Muscle of back (tissue), 11 donors: ENCODE measurements around the gene RARG. TPM values are rescaled to one million over a fixed set of nuclear protein-coding genes. Genes with fewer than 3 reads are reported as not detected.
"Not testable (repeated sequence)": the region's sequence is repeated elsewhere in the genome, so short reads cannot be mapped to it uniquely, and the experiment has no call there.

Experiments
- DNase-seq, 3 donors: peaks; one replicate each; pipeline versions ENCODE4 v3.0.0 to v3.0.0-alpha.2; 2013
- polyA plus RNA-seq, 10 donors: library from polyadenylated mRNA; unstranded; fragments of 120-200 nt; gene quantifications; one replicate each; pipeline ENCODE4 v1.2.1, GENCODE V29; 2013; ENCODE audit not compliant: insufficient read length in 10 of 10

Gene RARG
- polyA plus RNA-seq, 10 donors: 17.8 to 45.7 (median 26.1) TPM

DNA sequence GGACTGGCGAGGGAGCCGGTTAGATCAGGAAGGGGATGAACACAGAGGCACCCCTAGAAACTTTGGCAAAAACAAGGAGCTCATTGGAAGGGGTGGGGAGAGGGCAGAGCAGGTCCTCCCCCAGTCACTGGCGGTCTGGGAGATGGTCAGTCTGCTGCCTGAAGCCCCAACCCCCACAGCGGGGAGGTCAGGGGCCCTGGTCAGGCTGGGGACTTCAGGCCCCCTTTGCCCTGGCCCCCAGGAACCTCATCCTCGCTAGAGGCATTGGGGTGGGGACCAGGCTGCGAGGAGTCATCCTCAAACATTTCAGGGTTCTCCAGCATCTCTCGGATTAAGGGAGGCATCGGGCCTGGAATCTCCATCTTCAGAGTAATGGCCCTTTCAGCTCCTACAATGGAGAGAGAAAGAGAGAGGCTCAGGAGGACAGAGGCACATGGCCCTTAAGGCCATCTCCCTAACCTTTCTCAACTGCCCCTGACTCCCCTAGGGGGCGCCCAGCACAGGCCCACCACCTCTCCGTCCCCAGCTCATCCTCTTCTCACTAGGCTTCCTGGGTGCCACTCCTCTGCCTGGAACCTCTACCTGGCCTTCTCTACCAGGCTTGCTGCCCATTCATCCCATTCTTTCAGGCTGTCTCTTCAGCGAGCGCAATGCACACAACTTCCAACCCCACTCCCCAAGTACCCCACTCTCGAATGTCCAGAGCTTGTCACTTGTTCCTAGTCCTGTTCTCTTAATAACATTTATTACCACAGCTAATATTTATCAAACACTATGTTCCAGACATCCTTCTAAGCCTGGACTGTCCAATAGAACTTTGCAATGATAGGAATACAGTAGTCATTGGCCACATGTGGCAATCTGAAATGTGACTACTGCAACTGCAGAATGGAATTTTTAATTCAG lies 20.3 kb downstream of the RARG start:
- DNase-seq: no peak

DNA sequence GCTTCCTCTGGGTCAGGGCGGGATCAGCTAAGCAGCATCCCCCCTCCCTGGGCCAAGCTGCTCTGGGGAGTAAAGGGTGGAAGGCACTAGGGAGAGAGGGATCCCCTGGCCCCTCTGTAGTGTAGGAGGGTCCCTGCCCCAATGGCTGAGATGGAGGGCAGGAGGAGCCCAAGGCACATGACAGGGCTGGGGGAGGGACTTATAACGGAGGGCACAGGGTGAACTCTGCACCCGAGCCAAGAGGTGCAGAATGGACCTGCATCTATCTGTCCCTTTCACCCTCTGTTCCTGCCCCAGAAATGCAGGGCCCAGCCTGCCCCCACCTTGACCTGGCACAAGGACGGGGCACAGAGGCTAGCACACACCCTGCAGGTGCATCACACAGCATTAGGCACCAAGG lies 21.2 kb downstream of the RARG start:
- no peak for DNase-seq

DNA sequence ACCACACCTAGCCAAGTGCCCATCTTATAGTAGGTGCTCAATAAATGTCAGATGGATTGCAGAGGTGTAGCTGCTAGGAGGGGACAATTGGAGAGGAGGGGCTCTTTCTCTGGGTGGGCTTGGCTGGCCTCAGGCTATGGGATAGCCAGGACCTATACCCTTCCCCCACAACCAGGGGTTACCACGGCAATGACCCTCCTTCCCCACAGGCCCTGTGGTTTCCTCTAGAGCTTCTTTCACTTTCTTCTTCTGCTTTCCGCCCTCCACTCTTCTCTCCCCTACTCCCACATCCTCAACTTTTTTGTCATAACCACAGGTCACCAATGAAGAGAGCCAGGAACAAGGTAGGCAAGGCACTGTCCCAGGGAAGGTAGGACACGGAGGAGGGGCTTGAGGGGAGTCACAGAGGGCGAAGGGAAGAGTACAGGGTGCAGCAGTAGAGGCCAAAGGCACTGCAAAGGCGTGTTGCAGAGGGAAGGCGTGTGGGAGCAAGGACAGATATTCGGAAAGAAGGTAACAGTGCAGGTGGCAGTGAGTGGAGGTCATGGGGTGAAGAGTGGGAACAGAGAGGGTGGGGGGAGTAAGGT lies 23.0 kb downstream of the RARG start:
- DNase-seq: no peak

DNA sequence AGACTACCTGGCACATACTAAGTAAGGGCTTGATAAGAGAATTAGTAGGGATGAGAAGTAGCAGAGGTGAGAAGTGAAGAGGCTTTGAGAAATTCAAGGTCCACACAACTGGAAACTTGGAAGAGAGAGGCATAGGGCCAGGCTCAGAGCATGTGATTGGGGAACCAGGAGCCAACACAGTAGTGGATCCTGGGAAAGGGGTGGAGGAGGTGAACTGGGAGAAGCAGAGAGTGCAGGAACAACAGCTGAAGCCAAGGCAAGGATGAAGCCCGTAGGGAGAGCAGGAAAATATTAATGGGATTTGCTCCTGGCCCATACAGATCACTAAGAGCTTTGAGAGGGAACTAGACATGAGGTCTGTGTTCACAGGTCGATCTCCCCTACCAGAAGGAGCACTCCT lies 23.6 kb downstream of the RARG start:
- DNase-seq: peak in 2 of 3 donors; percentile 39 to 72

DNA sequence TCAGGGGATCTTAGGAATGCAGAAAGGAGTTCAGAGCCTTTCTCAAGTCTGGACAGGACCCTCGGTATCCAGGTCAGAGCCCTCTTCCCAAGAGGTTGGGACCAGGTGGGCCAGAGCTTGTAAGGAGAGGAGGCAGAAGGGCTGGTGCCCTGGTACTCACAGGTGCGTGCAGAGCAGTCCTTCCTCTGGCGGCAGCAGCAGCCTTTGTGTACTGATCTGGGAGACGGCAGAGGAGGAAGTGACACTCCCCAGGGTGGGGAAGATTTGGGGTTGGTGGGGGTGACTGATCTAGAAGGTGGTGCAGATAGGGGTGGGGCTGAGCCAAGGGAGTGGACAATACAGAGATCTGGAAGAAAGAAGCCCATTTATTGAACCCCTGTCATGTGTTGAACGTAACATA lies 25.0 kb downstream of the RARG start, which contains the start of gene ITGB7:
ITGB7 (minus strand) TSS at position 210 of the 400 bp plus-strand sequence. CDS start 6,808 bp downstream, outside the sequence.
- no peak for DNase-seq

DNA sequence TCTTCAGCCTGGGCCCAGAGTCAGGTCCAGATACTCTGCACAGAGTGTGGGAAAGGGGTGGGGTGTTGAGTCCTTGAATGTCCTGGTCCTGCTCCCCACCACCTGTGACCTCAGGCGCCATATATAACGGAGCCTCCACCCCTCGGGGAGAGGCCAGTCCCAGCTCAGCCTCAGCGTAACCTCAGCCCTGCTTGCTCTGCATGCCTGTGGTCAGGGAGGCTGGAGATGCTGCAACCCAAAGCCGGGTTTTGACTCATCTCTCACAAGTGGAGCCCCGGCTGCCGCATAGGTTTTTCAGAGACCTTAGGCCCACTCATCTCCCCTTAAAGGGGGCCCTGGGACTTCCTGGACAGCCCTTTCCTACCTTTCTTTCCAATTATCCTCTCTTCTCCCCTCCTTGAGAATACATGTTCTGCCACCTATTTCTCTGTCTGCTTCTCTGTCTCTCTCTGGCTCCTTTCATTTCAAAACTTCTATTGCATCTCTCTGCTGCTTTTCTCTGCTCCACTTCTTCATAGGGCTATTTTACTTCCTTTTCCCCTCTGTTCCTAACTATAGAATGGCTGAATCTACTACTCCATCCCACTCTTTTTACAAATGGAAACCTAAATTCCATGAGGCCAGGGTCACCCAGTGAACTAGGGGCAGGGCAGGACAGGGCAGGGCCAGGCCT lies 26.1 kb downstream of the RARG start:
- DNase-seq: peak in 1 of 3 donors; percentile 51

DNA sequence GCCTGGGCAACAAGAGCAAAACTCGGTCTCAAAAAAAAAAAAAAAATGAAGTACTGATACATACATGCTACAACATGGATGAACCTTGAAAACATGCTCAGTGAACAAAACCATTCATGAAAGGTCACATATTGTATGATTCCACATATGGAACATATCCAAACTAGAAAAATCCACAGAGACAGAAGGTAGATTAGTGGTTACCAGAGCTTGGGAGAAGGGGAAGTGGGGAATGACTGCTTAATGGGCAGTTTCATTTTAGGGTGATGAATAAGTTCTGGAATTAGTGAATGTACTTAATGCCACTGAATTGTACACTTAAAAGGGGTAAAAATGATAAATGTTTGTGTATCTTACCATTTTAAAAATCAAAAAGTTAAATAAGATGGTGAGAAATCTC lies 27.7 kb downstream of the RARG start:
- DNase-seq: no peak

DNA sequence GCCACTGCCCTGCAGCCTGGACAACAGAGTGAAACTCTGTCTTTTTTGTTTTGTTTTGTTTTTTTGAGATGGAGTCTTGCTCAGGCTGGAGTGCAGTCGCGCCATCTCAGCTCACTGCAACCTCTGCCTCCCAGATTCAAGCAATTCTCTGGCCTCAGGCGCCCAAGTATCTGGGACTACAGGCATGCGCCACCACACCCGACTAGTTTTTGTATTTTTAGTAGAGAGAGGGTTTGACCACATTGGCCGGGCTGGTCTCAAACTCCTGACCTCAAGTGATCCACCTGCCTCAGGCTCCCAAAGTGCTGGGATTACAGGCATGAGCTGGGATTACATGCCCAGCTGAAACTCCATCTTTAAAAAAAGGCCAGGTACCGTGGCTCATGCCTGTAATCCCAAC lies 29.7 kb downstream of the RARG start:
- DNase-seq: not testable (repeated sequence)

DNA sequence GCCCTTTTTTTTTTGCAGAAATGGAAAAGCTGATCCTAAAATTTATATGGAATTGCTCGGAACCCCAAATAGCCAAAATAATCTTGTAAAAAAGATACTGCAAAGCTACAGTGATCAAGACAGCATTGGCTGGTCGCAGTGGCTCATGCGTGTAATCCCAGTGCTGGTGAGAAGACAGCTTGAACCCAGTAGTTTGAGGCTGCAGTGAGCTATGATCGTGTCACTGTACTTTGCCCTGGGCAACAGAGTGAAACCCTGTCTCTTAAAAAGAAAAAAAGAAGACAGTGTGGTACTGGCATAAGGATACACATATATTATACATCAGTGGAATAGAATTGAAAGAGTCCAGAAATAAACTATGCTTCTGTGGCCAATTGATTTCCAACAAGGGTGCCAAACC lies 30.4 kb downstream of the RARG start:
- no peak for DNase-seq

DNA sequence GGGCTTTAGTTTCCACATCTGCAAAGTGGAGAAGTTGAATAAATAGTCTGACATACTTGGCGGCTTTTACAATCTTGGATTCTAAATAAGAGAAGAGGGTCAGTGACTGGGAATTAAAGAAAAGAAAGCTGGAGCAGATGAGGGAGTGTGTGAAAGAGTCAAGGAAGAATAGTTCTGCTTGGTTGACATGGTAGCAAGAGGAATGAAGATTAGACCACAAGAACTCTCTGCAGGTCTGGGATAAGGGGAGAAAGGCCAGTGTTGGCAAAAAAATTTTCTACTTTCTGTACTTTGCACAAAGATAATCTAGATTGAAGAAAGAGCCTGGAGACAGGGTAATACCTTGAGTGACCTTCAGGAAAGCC lies 30.9 kb downstream of the RARG start:
- DNase-seq: no peak

DNA sequence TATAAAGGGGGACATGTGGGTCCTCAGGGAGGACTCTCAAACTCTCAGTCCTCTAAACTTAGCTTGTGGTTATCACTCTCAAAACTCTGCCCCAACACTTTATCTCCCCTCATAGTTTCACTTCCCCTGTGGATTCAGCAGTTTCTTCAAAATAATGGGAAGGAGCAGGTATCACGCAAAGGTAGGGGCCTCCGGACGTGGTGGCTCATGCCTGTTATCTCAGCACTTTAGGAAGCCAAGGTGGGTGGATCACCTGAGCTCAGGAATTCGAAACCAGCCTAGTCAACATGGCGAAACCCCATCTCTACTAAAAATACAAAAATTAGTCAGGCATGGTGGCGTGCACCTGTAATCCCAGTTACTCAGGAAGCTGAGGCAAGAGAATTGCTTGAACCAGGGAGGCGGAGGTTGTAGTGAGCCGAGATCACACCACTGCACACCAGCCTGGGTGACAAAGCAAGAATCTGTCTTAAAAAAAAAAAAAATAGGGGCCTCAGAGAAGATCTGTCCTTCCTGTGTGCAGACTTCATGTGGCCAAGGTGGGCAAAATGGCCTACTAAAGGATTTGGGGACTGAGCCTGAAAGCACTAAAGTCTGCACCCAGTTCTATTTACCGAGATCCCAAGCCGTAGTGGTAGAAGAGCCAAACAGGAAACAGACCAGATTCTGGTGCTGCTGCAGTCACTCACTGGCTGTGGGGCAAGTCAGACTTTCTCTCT lies 31.4 kb downstream of the RARG start:
- no peak for DNase-seq

DNA sequence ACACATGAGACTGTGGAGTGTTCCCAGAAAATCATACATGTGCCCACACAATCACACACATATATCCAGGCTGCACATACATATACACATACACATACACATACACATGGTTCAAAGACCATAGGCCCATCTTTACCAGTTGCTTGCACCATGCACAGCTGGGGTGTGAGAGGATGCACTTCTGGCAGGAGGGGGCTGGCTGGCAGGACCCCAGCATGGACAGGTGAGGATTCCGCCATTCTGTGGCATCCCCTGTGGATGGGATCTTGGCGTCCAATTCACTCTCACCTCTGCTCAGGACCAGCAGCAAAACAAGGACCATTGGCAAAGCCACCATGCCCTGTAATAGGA lies 31.9 kb downstream of the RARG start:
- DNase-seq: no peak

DNA sequence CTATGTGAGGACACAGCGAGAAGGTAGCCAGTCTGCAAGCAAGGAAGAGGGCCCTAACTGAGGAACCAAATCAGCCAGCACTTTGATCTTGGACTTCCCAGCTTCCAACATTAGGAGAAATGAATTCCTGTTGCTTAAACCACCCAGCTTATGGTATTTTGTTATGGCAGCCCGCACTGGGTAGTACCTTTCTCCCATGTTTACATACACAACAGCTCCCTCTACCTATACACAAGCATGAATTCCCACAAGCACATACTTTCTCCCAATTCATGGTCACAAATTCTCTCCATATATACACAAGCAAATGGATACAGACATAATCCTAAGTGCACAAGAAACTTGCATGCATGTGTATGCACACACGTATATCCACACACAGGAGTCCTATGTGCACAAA lies 32.3 kb downstream of the RARG start:
- DNase-seq: no peak

DNA sequence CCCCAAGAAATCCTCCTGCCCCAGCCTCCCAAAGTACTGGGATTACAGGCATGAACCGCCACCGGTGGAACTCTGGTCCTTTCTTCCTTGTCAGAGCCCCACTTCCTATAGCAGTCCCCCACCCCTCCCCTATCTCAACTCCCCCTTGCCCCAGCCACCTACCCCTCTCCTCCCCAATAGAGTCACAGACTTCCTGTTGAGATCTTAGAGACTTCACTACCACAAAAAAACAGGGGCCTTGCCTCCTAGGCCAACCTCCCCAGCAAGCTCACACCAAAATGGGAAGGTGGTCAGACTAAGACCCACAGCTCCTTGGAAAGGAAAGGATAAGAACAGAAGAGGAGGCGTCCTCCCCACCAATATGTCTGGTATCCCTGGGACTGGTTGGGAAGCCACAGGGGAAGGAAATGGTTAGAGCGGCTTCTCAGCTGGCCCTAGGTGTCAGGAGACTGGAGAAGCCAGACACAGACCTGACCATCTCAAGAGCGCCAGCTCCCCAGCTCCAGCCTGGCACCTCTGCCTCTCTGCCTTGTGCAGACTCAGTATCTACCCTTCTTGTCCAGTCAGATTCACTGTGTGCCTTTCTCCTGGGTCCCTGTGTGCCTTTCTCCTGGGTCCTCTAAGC lies 33.4 kb downstream of the RARG start:
- no peak for DNase-seq

DNA sequence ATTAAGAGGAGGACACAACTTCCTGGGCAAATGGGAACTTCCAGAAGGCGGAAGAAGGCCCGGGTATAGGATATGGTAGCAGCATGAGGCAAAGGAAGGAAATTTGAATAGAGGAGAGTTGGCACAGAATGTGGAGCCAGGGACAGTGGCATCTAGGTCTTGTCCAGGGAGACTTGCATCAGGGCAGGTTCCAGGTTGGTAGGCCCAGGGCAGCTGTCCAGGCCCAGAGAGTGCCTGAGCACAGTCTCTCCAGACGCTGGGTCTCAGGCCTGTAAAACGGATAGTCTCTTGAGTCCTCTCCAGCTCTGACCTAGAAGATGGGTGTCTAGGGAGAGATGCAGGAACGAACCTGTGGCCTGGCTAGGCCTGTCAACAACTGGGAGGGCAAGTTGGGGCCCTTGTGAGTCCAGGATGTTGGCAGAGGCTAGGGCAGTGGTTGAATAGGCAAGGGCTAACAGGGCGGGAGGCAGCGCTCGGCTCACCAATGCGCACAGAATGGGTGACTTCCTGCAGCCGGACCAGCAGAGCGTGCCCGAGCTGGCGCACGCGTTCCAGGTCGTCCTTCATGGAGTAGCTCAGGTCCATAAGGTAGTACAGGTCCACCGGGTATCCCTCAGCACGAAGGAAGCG lies 34.9 kb downstream of the RARG start:
- DNase-seq: no peak

DNA sequence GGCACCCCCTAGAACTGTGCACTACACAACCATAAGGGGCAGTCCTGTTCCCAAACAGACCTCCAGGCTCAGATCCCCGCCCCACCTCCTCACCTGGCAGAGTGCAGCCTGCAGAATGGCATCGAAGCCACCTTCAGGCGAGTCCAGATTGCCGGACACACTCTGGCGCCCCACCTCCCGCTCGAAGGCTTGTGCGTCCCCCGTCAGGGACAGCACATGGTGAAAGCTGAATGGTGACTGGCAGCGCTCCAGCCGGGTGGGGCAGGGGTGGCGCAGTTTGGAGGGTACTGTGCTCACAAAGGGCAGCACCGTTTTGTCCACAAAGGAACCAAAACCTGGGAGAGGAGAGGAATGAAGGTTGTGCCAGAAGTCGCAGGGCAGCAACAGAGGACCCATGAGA lies 35.5 kb downstream of the RARG start:
- no peak for DNase-seq

DNA sequence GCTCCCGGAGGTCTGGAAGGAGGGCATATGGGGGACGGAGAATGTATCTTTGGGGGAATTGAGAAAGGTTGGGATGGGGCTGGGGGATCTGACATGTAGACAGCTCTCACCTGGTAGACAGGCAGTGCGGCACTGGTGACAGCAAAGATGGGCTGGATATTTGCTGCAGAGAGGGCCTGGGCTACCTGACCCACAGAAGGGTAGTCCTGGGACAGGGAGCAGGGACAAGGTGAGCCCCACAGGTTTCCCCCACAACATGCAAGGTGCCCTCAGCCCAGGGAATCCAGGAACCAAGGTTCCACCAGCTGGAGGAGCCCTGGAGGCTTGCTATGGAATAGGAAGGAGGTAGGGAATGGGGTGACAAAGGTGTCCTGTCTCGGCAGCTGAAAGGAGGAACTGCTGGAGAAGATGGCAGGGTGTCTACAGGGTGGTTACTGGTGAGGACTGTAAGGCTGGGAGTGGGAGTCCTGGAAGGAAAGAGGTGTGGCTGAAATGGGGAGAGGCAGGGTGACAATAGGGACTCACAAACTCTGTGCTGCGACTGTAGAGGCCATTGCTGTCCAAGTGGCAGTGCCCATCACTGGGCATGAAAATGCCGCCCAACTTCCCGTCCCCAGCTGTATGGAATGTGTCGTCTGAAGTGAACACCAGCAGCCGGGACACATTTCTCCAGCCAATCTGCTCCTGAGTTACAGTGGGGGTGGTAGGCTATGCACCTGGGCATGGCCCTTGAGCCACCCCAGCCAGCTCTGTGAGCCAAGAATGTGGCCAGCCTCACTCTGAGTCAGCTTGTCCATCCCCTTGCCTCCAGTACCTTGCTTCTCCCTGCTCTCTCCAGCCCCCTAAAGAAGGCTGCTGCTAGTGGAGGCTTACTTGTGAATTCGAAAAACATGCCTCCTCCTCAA lies 36.2 kb downstream of the RARG start:
- no peak for DNase-seq

DNA sequence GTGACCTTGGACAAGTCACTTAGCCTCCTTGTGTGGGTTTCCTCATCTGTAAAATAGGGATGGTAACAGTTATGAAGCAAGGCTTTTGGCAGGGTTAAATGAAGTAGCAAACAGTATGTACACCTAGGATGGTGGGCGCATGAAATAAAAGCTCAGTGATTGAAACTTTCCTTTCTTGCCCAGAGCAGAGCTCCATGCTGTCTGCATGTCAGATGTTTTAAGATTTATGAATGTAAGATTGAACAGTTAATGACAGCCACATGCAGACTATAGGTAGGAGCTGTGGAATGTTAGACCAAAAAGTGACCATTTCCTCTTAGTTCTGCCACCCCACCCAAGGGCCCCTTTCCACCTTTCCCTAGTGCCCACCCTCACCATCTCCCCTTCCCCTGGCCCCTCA lies 37.0 kb downstream of the RARG start:
- no peak for DNase-seq

DNA sequence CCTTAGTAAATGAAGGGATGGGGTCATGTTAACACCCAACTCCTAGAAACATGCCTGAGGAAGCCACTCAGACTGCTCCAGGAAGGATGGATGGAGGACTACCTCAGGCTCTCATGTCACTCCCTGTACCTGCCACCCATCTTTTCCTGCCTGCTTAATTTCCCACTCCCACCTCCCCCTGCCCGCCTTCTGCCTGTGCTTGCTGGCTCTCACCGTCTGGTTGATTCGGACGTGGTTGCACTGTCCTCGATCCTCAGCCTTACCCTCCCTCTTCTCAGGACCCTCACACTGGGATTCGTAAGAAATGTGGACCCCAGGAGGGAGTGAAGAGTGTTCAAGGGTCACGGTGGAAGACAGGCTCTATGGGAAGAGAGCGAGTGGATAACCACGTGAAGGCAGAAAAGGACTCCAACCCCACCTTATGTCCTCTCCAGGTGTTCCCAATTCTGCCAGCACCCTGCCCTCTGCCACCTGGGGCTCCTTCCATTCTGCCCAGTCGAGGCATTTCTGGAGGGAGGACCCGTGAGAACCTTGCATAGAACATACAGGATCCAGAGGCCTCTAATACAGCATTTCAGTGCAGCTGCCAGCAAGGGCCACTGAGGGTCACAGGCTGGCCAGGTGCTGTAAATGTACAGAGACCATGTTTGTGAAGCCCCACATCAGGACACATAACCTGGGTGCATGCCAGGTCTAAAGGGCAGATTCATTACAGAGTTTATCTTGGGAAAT lies 37.9 kb downstream of the RARG start:
- DNase-seq: no peak

DNA sequence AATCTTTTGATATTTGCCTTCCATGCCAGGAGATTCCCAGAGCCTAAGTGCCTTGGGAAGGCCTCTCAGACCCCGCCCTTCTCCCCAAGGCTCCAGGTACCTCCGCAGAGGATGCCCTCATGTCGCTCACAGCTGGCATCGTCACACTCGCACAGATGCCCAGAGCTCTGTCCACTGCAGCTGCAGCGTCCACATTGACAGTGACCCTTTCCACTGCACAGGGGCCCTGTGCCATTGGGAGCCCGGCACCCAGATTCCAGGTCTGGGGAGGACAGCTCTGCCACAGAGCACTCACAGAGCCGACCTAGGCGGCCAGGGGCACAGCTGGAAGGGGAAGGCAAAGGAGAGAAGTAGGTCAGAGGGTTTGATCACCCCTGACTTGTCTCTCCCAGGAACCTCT lies 39.0 kb downstream of the RARG start:
- DNase-seq: no peak
